ENCODE data around the gene ERBB4. TPM values are rescaled to one million over a fixed set of nuclear protein-coding genes. Genes with fewer than 3 reads are reported as not detected.

Gene ERBB4
- total RNA-seq, 1 donor from 2014 or later = 1.2 TPM

DNA sequence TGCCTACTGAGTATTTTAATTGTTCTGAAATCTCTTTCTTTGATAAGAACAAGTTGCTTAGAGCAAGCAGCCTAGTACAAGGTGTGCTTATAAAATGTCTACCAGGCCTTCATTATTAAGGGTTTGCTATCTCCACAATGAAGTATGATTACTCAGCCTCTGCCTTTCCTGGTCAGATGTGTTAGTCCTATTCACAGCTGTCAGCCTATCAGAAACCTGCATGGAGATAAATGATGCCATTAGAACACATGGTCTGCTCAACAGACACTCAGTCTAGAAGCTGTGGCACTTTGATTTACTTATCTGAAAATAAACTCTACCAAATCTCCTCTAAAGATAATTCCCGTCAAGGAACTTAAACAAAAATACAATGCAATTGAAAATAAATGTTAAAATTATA, 448.7 kb downstream of the ERBB4 start:
- no peaks in the 10 kb centered on the region for H3K79me2 ChIP-seq (ENCODE audit: insufficient read depth, low read length)
- no peaks in the 10 kb centered on the region for H3K27me3 ChIP-seq (ENCODE audit: insufficient read depth, low read length)
- Mint-ChIP-seq H3K27me3 (ENCODE audit: low read depth, unreplicated experiment) (no peaks in the 10 kb centered on the region), H3K27ac (ENCODE audit: unreplicated experiment) (no peak overlapping the region), H3K4me3 (ENCODE audit: unreplicated experiment) (no peak overlapping the region), H3K9me3 (ENCODE audit: unreplicated experiment) (no peaks in the 10 kb centered on the region), H3K4me1 (ENCODE audit: low read depth, unreplicated experiment) (no peaks in the 10 kb centered on the region), H3K36me3 (ENCODE audit: low read depth, unreplicated experiment) (no peaks in the 10 kb centered on the region)
- no peaks in the 10 kb centered on the region for H4K20me1 ChIP-seq (ENCODE audit: insufficient read depth, low read length)
- H3K9ac ChIP-seq (ENCODE audit: low read length) = no peak overlapping the region
- no peak overlapping the region for H2AFZ ChIP-seq (ENCODE audit: low read depth, low read length)
- H3K4me3 ChIP-seq (ENCODE audit: insufficient read depth, low read depth, low read length) = no peak overlapping the region
- no peak overlapping the region for H3K4me2 ChIP-seq (ENCODE audit: low read length)
- no peak for TF ChIP-seq EZH2 (IDR thresholded peaks at IDR 0.05; ENCODE audit: insufficient read depth, low read length)
- TF ChIP-seq, protein P1, sequence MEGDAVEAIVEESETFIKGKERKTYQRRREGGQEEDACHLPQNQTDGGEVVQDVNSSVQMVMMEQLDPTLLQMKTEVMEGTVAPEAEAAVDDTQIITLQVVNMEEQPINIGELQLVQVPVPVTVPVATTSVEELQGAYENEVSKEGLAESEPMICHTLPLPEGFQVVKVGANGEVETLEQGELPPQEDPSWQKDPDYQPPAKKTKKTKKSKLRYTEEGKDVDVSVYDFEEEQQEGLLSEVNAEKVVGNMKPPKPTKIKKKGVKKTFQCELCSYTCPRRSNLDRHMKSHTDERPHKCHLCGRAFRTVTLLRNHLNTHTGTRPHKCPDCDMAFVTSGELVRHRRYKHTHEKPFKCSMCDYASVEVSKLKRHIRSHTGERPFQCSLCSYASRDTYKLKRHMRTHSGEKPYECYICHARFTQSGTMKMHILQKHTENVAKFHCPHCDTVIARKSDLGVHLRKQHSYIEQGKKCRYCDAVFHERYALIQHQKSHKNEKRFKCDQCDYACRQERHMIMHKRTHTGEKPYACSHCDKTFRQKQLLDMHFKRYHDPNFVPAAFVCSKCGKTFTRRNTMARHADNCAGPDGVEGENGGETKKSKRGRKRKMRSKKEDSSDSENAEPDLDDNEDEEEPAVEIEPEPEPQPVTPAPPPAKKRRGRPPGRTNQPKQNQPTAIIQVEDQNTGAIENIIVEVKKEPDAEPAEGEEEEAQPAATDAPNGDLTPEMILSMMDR (IDR thresholded peaks at IDR 0.05; ENCODE audit: insufficient read depth, low read depth, low read length) = no peak
- H3K27ac ChIP-seq (ENCODE audit: low read depth, low read length) = no peak overlapping the region
- no peak for DNase-seq (ENCODE audit: low read depth)
- no peaks in the 10 kb centered on the region for H3K9me3 ChIP-seq (ENCODE audit: insufficient read depth, low read depth, low read length)
- H3K4me1 ChIP-seq (ENCODE audit: insufficient read depth, low read length) = no peaks in the 10 kb centered on the region
- no peaks in the 10 kb centered on the region for H3K36me3 ChIP-seq (ENCODE audit: insufficient read depth, low read length)
- FAIRE-seq = no peak

DNA sequence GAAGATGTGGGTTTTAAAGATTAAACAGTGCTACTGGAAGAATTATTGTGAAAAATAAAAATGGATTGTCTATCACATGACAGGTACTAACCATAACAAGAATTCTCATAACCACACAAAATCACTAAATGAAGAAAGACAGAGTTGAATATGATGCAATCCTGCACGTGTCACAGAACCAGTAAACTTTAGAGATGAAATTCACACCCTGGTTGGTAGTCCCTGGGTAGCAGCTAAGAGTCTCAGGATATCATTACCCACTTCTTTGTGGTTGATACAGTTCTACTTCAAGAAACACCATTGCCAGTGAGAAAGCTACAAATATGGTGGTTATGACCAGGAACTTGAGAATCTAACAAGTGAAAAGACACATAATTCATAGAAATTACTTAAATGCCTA, 450.2 kb downstream of the ERBB4 start:
- Histone ChIP-seq H3K79me2 (ENCODE audit: insufficient read depth, low read length) (no peaks in the 10 kb centered on the region), H3K27me3 (ENCODE audit: insufficient read depth, low read length) (no peaks in the 10 kb centered on the region), H3K4me1 (ENCODE audit: insufficient read depth, low read length) (no peaks in the 10 kb centered on the region), H3K4me3 (ENCODE audit: insufficient read depth, low read depth, low read length) (no peak overlapping the region), H3K36me3 (ENCODE audit: insufficient read depth, low read length) (no peaks in the 10 kb centered on the region), H3K9me3 (ENCODE audit: insufficient read depth, low read depth, low read length) (no peaks in the 10 kb centered on the region), H4K20me1 (ENCODE audit: insufficient read depth, low read length) (no peaks in the 10 kb centered on the region), H3K4me2 (ENCODE audit: low read length) (no peak overlapping the region), H3K9ac (ENCODE audit: low read length) (no peak overlapping the region), H2AFZ (ENCODE audit: low read depth, low read length) (no peak overlapping the region), H3K27ac (ENCODE audit: low read depth, low read length) (no peak overlapping the region)
- DNase-seq (ENCODE audit: low read depth) (no peak), FAIRE-seq (no peak)
- H3K4me1 Mint-ChIP-seq (ENCODE audit: low read depth, unreplicated experiment) = no peaks in the 10 kb centered on the region
- no peaks in the 10 kb centered on the region for H3K27me3 Mint-ChIP-seq (ENCODE audit: low read depth, unreplicated experiment)
- TF ChIP-seq, protein P1 (IDR thresholded peaks at IDR 0.05; ENCODE audit: insufficient read depth, low read depth, low read length) = no peak
- TF ChIP-seq EZH2 (IDR thresholded peaks at IDR 0.05; ENCODE audit: insufficient read depth, low read length) = no peak
- H3K4me3 Mint-ChIP-seq (ENCODE audit: unreplicated experiment) = no peak overlapping the region
- no peaks in the 10 kb centered on the region for H3K36me3 Mint-ChIP-seq (ENCODE audit: low read depth, unreplicated experiment)
- no peaks in the 10 kb centered on the region for H3K9me3 Mint-ChIP-seq (ENCODE audit: unreplicated experiment)
- H3K27ac Mint-ChIP-seq (ENCODE audit: unreplicated experiment) = no peak overlapping the region

DNA sequence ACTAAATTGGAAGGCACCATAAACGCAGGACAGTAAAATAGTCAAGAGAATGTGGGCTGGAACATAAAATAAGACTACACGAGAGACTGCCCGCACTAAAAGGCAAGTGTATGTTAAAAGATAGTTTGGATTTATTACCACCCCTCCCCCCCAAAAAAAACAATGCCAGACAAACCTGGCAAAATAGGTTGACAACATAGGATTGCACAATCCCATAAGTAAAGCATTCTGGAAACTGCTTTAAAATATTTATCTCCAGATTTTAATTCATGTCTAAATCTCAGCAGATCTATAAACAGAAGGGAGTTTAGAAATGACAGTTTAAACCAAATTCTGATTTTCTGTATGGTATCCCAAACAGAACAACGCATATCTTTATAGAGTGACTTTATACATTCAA, 455.1 kb downstream of the ERBB4 start:
- H3K4me3 ChIP-seq (ENCODE audit: insufficient read depth, low read depth, low read length) = no peak overlapping the region
- no peaks in the 10 kb centered on the region for H3K9me3 Mint-ChIP-seq (ENCODE audit: unreplicated experiment)
- FAIRE-seq = no peak
- TF ChIP-seq, protein P1 (IDR thresholded peaks at IDR 0.05; ENCODE audit: insufficient read depth, low read depth, low read length) = no peak
- TF ChIP-seq EZH2 (IDR thresholded peaks at IDR 0.05; ENCODE audit: insufficient read depth, low read length) = no peak
- H3K9ac ChIP-seq (ENCODE audit: low read length) = no peak overlapping the region
- no peak overlapping the region for H3K27ac Mint-ChIP-seq (ENCODE audit: unreplicated experiment)
- no peak overlapping the region for H2AFZ ChIP-seq (ENCODE audit: low read depth, low read length)
- H3K4me2 ChIP-seq (ENCODE audit: low read length) = no peak overlapping the region
- no peaks in the 10 kb centered on the region for H3K27me3 Mint-ChIP-seq (ENCODE audit: low read depth, unreplicated experiment)
- no peak for DNase-seq (ENCODE audit: low read depth)
- no peaks in the 10 kb centered on the region for H3K36me3 Mint-ChIP-seq (ENCODE audit: low read depth, unreplicated experiment)
- H3K9me3 ChIP-seq (ENCODE audit: insufficient read depth, low read depth, low read length) = no peaks in the 10 kb centered on the region
- H3K4me1 Mint-ChIP-seq (ENCODE audit: low read depth, unreplicated experiment) = no peaks in the 10 kb centered on the region
- no peaks in the 10 kb centered on the region for H3K27me3 ChIP-seq (ENCODE audit: insufficient read depth, low read length)
- no peak overlapping the region for H3K4me3 Mint-ChIP-seq (ENCODE audit: unreplicated experiment)
- no peaks in the 10 kb centered on the region for H4K20me1 ChIP-seq (ENCODE audit: insufficient read depth, low read length)
- no peaks in the 10 kb centered on the region for H3K79me2 ChIP-seq (ENCODE audit: insufficient read depth, low read length)
- no peaks in the 10 kb centered on the region for H3K4me1 ChIP-seq (ENCODE audit: insufficient read depth, low read length)
- no peak overlapping the region for H3K27ac ChIP-seq (ENCODE audit: low read depth, low read length)
- no peaks in the 10 kb centered on the region for H3K36me3 ChIP-seq (ENCODE audit: insufficient read depth, low read length)

Measured in astrocyte (in vitro differentiated cells and primary cell).